SK-N-SH (cell line): ENCODE data around the gene PLIN5. TPM values are rescaled to one million over a fixed set of nuclear protein-coding genes. Genes with fewer than 3 reads are reported as not detected.

Experiments used
- CTCF ChIA-PET: fragments of 300-600, 350-600 bp; formaldehyde crosslinking; extraction: SDS; loops from one replicate; lab custom pipeline; 2021; lab: Yijun Ruan, JAX
- POLR2A ChIA-PET: fragments of 350-600 bp; sonication (Branson Sonifier 250); formaldehyde crosslinking; extraction: SDS; loops from one replicate; lab custom pipeline; 2020; ENCODE audit warnings: antibody characterized with exemption, inconsistent platforms; lab: Yijun Ruan, JAX
- DNase-seq: peaks from one replicate; pipeline ENCODE4 v3.0.0; 2012
- H2AFZ ChIP-seq: fragments of 200-600 bp; sonication (generic); 2 replicates; pipeline ENCODE4 v1.8.1; 2016; ENCODE audit warnings: antibody characterized with exemption, mild to moderate bottlenecking, low read depth
- H3F3A ChIP-seq: fragments of 200-600 bp; sonication (generic); replicated peaks from 2 replicates; pipeline ENCODE3; 2016; ENCODE audit warnings: antibody characterized with exemption, mild to moderate bottlenecking; ENCODE audit not compliant: insufficient read depth
- H3K27ac ChIP-seq, 2 experiments: fragments of 200-500 bp in 1 of 2; fragments of 200-600 bp in 1 of 2; sonication (Bioruptor generic) in 1 of 2; sonication (generic), shearing (Covaris generic) in 1 of 2; 2 replicates each; pipeline versions ENCODE4 v1.5.1 to v1.6.1; 2014 to 2016; ENCODE audit warnings: low read depth in 2 of 2, inconsistent platforms in 1 of 2, low read length in 1 of 2, mild to moderate bottlenecking in 1 of 2, mixed read lengths in 1 of 2
- H3K27me3 ChIP-seq: fragments of 200-600 bp; sonication (generic), shearing (Covaris generic); 2 replicates; pipeline ENCODE4 v1.6.1; 2016; ENCODE audit warnings: mixed run types; ENCODE audit not compliant: insufficient read depth
- H3K36me3 ChIP-seq, 2 experiments: fragments of 200-500 bp in 1 of 2; fragments of 200-600 bp in 1 of 2; sonication (Bioruptor generic) in 1 of 2; sonication (generic) in 1 of 2; replicated peaks in 1 of 2; 2 replicates each; pipeline versions ENCODE3 to v1.5.1; 2014 to 2016; ENCODE audit warnings: low read length in 1 of 2, mild to moderate bottlenecking in 1 of 2; ENCODE audit not compliant: insufficient read depth in 2 of 2, control insufficient read depth in 1 of 2
- H3K4me1 ChIP-seq, 2 experiments: fragments of 200-500 bp in 1 of 2; fragments of 200-600 bp in 1 of 2; sonication (Bioruptor generic) in 1 of 2; sonication (generic), shearing (Covaris generic) in 1 of 2; 2 replicates each; pipeline versions ENCODE4 v1.5.1 to v1.6.1; 2014 to 2016; ENCODE audit warnings: low read depth in 1 of 2, low read length in 1 of 2, mixed run types in 1 of 2; ENCODE audit not compliant: insufficient read depth in 2 of 2, control insufficient read depth in 1 of 2
- H3K4me2 ChIP-seq: fragments of 200-600 bp; sonication (generic), shearing (Covaris generic); 2 replicates; pipeline ENCODE4 v1.6.1; 2017; ENCODE audit warnings: mixed run types
- H3K4me3 ChIP-seq, 2 experiments: fragments of 200-500 bp in 1 of 2; fragments of 200-600 bp in 1 of 2; sonication (Bioruptor generic) in 1 of 2; sonication (generic), shearing (Covaris generic) in 1 of 2; 2 replicates each; pipeline versions ENCODE4 v1.5.1 to v1.8.1; 2014 to 2016; ENCODE audit warnings: low read depth in 2 of 2, inconsistent platforms in 1 of 2, low read length in 1 of 2, mild to moderate bottlenecking in 1 of 2, mixed read lengths in 1 of 2, moderate library complexity in 1 of 2
- H3K79me2 ChIP-seq: fragments of 200-600 bp; sonication (generic); 2 replicates; pipeline ENCODE4 v1.8.1; 2017; ENCODE audit warnings: mild to moderate bottlenecking; ENCODE audit not compliant: insufficient read depth
- H3K9ac ChIP-seq: fragments of 200-600 bp; sonication (generic); 2 replicates; pipeline ENCODE4 v1.6.1; 2017; ENCODE audit warnings: mixed run types
- H3K9me2 ChIP-seq: fragments of 200-600 bp; sonication (generic); 2 replicates; pipeline ENCODE4 v1.6.1; 2017; ENCODE audit warnings: mixed run types
- H3K9me3 ChIP-seq: fragments of 200-600 bp; sonication (generic); 2 replicates; pipeline ENCODE4 v1.6.1; 2017; ENCODE audit warnings: mixed run types, mild to moderate bottlenecking, moderate library complexity
- H4K20me1 ChIP-seq: fragments of 200-600 bp; sonication (generic); 2 replicates; pipeline ENCODE4 v1.6.1; 2017; ENCODE audit warnings: mild to moderate bottlenecking, mixed run types; ENCODE audit not compliant: insufficient read depth
- CHD2 ChIP-seq: fragments of 150-350 bp; IDR thresholded peaks from 2 replicates; pipeline ENCODE4 v1.6.1; 2018; ENCODE audit warnings: low read length; ENCODE audit not compliant: partially characterized antibody
- CTCF ChIP-seq: fragments of 200-600 bp; sonication (generic); IDR thresholded peaks from 2 replicates; pipeline ENCODE4 v1.6.1; 2017; ENCODE audit warnings: antibody characterized with exemption, mild to moderate bottlenecking, moderate library complexity
- EZH2phosphoT487 ChIP-seq: fragments of 200-600 bp; sonication (generic); IDR thresholded peaks from 2 replicates; pipeline ENCODE4 v1.6.1; 2017; ENCODE audit warnings: low read depth, mixed run types, mild to moderate bottlenecking, antibody characterized with exemption, moderate library complexity, borderline replicate concordance
- IRF3 ChIP-seq: fragments of 150-350 bp; IDR thresholded peaks from 2 replicates; pipeline ENCODE4 v1.6.1; 2016; ENCODE audit warnings: mild to moderate bottlenecking, low read depth, low read length
- JUND ChIP-seq: IDR thresholded peaks from 2 replicates; pipeline ENCODE4 v1.4.0; 2012
- MXI1 ChIP-seq: IDR thresholded peaks from 2 replicates; pipeline ENCODE4 v1.6.1; 2012; ENCODE audit warnings: mild to moderate bottlenecking, low read depth, low read length, improper control_type of control experiment
- PBX3 ChIP-seq: IDR thresholded peaks from 2 replicates; pipeline ENCODE4; 2012
- POLR2AphosphoS5 ChIP-seq: IDR thresholded peaks from 2 replicates; pipeline ENCODE4 v1.6.1; 2012; ENCODE audit warnings: low read depth, low read length
- RAD21 ChIP-seq: IDR thresholded peaks from 2 replicates; pipeline ENCODE4 v1.6.1; 2012; ENCODE audit warnings: mild to moderate bottlenecking, low read length
- RCOR1 ChIP-seq: fragments of 150-350 bp; IDR thresholded peaks from 2 replicates; pipeline ENCODE4 v1.6.1; 2017; ENCODE audit warnings: antibody characterized with exemption, low read length
- REST ChIP-seq: IDR thresholded peaks from 2 replicates; pipeline ENCODE4 v1.6.1; 2012; ENCODE audit warnings: mild to moderate bottlenecking, low read depth, low read length, moderate library complexity
- RFX5 ChIP-seq: IDR thresholded peaks from 2 replicates; pipeline ENCODE4 v1.6.1; 2012; ENCODE audit warnings: mild to moderate bottlenecking, improper control_type of control experiment, low read length
- USF1 ChIP-seq: IDR thresholded peaks from 2 replicates; pipeline ENCODE4 v1.4.0; 2012; ENCODE audit warnings: low read depth, borderline replicate concordance
- YY1 ChIP-seq: IDR thresholded peaks from 2 replicates; pipeline ENCODE4 v1.4.0; 2012; ENCODE audit warnings: low read depth, mild to moderate bottlenecking
- WGBS: methylation state at CpG from one replicate; pipeline ENCODE4 v1.1.6; 2017; ENCODE audit warnings: low lambda C conversion rate; 5-methylcytosine and 5-hydroxymethylcytosine counted together
- polyA plus RNA-seq, 3 experiments: library from polyadenylated mRNA; depleted of rRNA; stranded (reverse); fragments of >200 nt; gene quantifications; 2 replicates each; pipeline ENCODE4 v1.2.3, GENCODE V29; 2012

Gene PLIN5
- polyA plus RNA-seq, 1 of the 3 experiments (the other 2 are of a cell fraction): 0.59 TPM

GRCh38 chr19:4539169-4539692, 4.2 kb upstream of the PLIN5 start:
- ChIA-PET CTCF (interaction anchor here (0.8 to 3.6 kb wide), 8 partner anchors 8 to 252 kb away, joined by 3 to 53 read pairs (median 4); partner anchors contain the start of gene FEM1A), POLR2A (no interaction called here)
- WGBS: 64% methylated on average over 3 of the region's 3 CpGs

More at GRCh38 chr19:4539169-4539692, 4.2 kb upstream of the PLIN5 start:
- H3F3A ChIP-seq: no peaks in the 10 kb centered on the region
- H3K9me2 ChIP-seq: no peaks in the 10 kb centered on the region
- no peaks in the 10 kb centered on the region for H3K9me3 ChIP-seq
- H2AFZ ChIP-seq: no peak overlapping the region
- H3K79me2 ChIP-seq: no peaks in the 10 kb centered on the region
- TF ChIP-seq CTCF (no peak), POLR2AphosphoS5 (no peak), PBX3 (no peak), RFX5 (no peak), RAD21 (no peak), REST (no peak), MXI1 (no peak), YY1 (no peak), JUND (no peak), CHD2 (no peak), IRF3 (no peak), USF1 (no peak), EZH2phosphoT487 (no peak), RCOR1 (no peak)
- no peak overlapping the region for H3K4me3 ChIP-seq
- H3K36me3 ChIP-seq: no peaks in the 10 kb centered on the region
- no peaks in the 10 kb centered on the region; the same call in 1 of the 2 replicates for H3K27me3 ChIP-seq
- no peak overlapping the region for H3K4me2 ChIP-seq
- H3K27ac ChIP-seq: no peak overlapping the region
- no peak for DNase-seq
- peaks cover 0 to 13% of the 10 kb centered on the region in 2 experiments; a peak in 2 of 4 replicates for H3K4me1 ChIP-seq
- no peak overlapping the region for H3K9ac ChIP-seq
- H4K20me1 ChIP-seq: no peaks in the 10 kb centered on the region
